Measurements from ENCODE around the gene ERBB4.
A peak's percentile ranks its signal among the peaks of the same experiment; 100 is the strongest.

The ERBB4 gene

DNA sequence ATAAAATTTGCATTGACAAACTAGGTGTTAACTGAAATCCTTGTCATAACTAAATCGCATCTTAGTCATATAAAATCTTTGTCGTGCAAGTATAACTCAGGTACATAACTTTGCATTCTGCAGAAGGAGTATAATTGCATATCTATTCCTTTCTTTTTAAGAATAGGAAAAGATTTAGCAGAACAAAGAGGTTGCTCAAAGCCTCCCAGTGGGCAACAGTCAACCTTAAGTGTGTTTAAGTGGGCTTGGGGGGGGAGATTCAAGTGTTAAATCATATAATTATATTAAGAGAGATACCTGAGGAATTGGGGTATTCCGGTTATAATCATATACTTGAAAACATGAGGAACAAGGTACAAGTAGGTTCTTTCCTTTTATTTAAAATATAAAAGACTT lies 1068.9 kb downstream of the ERBB4 start:
- DNase-seq (ENCODE audit: insufficient read length, low spot score): no peak
- no peak for FAIRE-seq
- TF ChIP-seq PAX5 (IDR thresholded peaks at IDR 0.05; ENCODE audit: insufficient read depth, low read length, severe bottlenecking): no peak
- no peak for TF ChIP-seq POU2F2 (IDR thresholded peaks at IDR 0.05; ENCODE audit: low read depth, low read length)
- no peak for TF ChIP-seq TAF1 (IDR thresholded peaks at IDR 0.05; ENCODE audit: low read depth, low read length)
- TF ChIP-seq POLR2AphosphoS5 (IDR thresholded peaks at IDR 0.05; ENCODE audit: low read depth, low read length): no peak
- TF ChIP-seq POLR2A (IDR thresholded peaks at IDR 0.05; ENCODE audit: low read depth, low read length): no peak
- no peak for TF ChIP-seq SPI1 (IDR thresholded peaks at IDR 0.05; ENCODE audit: low read depth, low read length)

- DNase-seq (ENCODE audit: insufficient read length, low spot score): no peak
- FAIRE-seq: no peak
- TF ChIP-seq TAF1 (IDR thresholded peaks at IDR 0.05; ENCODE audit: low read depth, low read length) (no peak), POLR2A (IDR thresholded peaks at IDR 0.05; ENCODE audit: low read depth, low read length) (no peak), POLR2AphosphoS5 (IDR thresholded peaks at IDR 0.05; ENCODE audit: low read depth, low read length) (no peak)
These were observed 1069.5 kb downstream of the ERBB4 start for GRCh38 chr2:211468877-211469663.

- TF ChIP-seq POLR2A (IDR thresholded peaks at IDR 0.05; ENCODE audit: low read depth, low read length) (no peak), TAF1 (IDR thresholded peaks at IDR 0.05; ENCODE audit: low read depth, low read length) (no peak), PAX5 (IDR thresholded peaks at IDR 0.05; ENCODE audit: insufficient read depth, low read length, severe bottlenecking) (no peak), POU2F2 (IDR thresholded peaks at IDR 0.05; ENCODE audit: low read depth, low read length) (no peak), POLR2AphosphoS5 (IDR thresholded peaks at IDR 0.05; ENCODE audit: low read depth, low read length) (no peak)
- FAIRE-seq (no peak), DNase-seq (ENCODE audit: insufficient read length, low spot score) (no peak)
These were observed 1070.4 kb downstream of the ERBB4 start for GRCh38 chr2:211468217-211468616.

DNA sequence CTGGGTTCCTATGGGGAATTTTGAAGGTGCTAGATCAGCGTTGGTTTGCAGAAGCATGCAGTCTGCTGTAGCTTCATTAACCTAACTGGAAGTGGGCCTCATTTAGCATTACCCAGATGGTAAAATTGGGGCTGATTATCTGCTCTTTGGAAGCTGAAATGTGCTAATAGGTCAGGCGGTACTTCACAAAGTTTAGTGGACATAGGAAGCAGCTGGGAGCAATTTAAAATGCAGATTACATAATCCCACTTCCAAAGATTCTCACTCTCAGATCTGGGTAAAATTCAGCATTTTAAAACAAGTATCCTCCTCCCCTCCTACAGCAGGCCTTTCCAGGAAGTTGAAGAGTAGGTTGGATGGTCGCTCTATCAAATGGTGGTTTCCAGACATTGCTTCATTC lies 1075.2 kb downstream of the ERBB4 start:
- FAIRE-seq (no peak), DNase-seq (ENCODE audit: insufficient read length, low spot score) (no peak)
- no peak for TF ChIP-seq TAF1 (IDR thresholded peaks at IDR 0.05; ENCODE audit: low read depth, low read length)
- no peak for TF ChIP-seq SPI1 (IDR thresholded peaks at IDR 0.05; ENCODE audit: low read depth, low read length)
- no peak for TF ChIP-seq PAX5 (IDR thresholded peaks at IDR 0.05; ENCODE audit: insufficient read depth, low read length, severe bottlenecking)
- TF ChIP-seq POU2F2 (IDR thresholded peaks at IDR 0.05; ENCODE audit: low read depth, low read length): no peak
- no peak for TF ChIP-seq POLR2A (IDR thresholded peaks at IDR 0.05; ENCODE audit: low read depth, low read length)
- no peak for TF ChIP-seq POLR2AphosphoS5 (IDR thresholded peaks at IDR 0.05; ENCODE audit: low read depth, low read length)

DNA sequence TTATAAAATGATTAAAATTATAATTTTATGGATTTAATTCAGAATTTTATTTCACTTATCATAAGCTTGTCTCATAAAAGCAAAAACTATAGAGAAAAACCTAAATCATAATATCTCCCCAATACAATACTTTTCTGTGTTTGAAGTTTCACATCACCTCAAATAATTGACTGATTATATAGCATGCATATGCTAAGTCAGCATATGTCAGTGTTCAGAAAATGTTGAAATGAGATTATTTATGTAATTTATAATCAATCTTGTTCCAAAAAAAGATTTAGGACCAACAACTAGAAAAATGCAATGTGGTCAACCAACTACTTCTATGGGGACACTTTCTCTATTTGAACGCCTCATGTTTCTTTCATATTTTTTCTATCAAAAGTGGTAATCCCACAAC lies 1079.6 kb downstream of the ERBB4 start:
- no peak for DNase-seq (ENCODE audit: insufficient read length, low spot score)
- TF ChIP-seq POLR2AphosphoS5 (IDR thresholded peaks at IDR 0.05; ENCODE audit: low read depth, low read length) (no peak), POU2F2 (IDR thresholded peaks at IDR 0.05; ENCODE audit: low read depth, low read length) (no peak), POLR2A (IDR thresholded peaks at IDR 0.05; ENCODE audit: low read depth, low read length) (no peak), PAX5 (IDR thresholded peaks at IDR 0.05; ENCODE audit: insufficient read depth, low read length, severe bottlenecking) (no peak), SPI1 (IDR thresholded peaks at IDR 0.05; ENCODE audit: low read depth, low read length) (no peak), TAF1 (IDR thresholded peaks at IDR 0.05; ENCODE audit: low read depth, low read length) (no peak)
- FAIRE-seq: no peak

- DNase-seq (ENCODE audit: insufficient read length, low spot score): no peak
- no peak for FAIRE-seq
- no peak for TF ChIP-seq TAF1 (IDR thresholded peaks at IDR 0.05; ENCODE audit: low read depth, low read length)
- TF ChIP-seq POLR2A (IDR thresholded peaks at IDR 0.05; ENCODE audit: low read depth, low read length): no peak
- no peak for TF ChIP-seq POU2F2 (IDR thresholded peaks at IDR 0.05; ENCODE audit: low read depth, low read length)
- TF ChIP-seq POLR2AphosphoS5 (IDR thresholded peaks at IDR 0.05; ENCODE audit: low read depth, low read length): no peak
- TF ChIP-seq SPI1 (IDR thresholded peaks at IDR 0.05; ENCODE audit: low read depth, low read length): no peak
- no peak for TF ChIP-seq PAX5 (IDR thresholded peaks at IDR 0.05; ENCODE audit: insufficient read depth, low read length, severe bottlenecking)
These were observed 1081.3 kb downstream of the ERBB4 start for GRCh38 chr2:211457325-211457724.

DNA sequence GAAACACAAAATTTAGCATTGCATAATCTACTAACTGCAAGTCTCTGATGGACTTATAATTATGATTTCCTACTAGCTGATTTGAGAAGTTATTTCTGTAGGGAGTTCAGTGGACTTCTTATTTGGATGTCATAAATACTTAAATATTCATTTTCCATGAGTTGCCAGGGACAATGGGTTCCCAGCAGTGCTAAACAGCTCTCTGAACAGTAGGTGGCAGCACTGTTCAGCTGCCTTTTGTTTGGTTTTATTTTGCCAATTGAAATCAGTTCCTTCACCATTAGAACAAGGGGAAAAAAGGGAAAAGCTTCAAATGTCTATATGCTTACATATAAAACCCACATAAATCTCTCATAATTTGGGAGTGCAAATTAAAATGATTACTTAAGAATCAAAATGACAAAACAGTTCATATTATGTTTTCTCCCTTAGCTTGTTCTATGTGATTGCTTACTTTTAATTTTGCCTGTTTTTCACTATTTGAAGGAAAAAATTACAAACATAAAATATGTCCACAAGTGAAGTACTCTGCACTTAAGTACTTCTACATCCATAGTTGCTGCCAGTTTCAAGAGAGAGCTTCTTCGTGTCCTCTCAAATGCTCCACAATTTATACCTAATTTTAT lies 1083.3 kb downstream of the ERBB4 start:
- TF ChIP-seq PAX5 (IDR thresholded peaks at IDR 0.05; ENCODE audit: insufficient read depth, low read length, severe bottlenecking) (no peak), POLR2A (IDR thresholded peaks at IDR 0.05; ENCODE audit: low read depth, low read length) (no peak), POU2F2 (IDR thresholded peaks at IDR 0.05; ENCODE audit: low read depth, low read length) (no peak), TAF1 (IDR thresholded peaks at IDR 0.05; ENCODE audit: low read depth, low read length) (no peak), POLR2AphosphoS5 (IDR thresholded peaks at IDR 0.05; ENCODE audit: low read depth, low read length) (no peak), SPI1 (IDR thresholded peaks at IDR 0.05; ENCODE audit: low read depth, low read length) (no peak)
- DNase-seq (ENCODE audit: insufficient read length, low spot score) (peak; percentile 5), FAIRE-seq (peak; percentile 77)

GRCh38 chr2:211454679-211455078 lies 1083.9 kb downstream of the ERBB4 start:
- DNase-seq (ENCODE audit: insufficient read length, low spot score): no peak
- TF ChIP-seq POU2F2 (IDR thresholded peaks at IDR 0.05; ENCODE audit: low read depth, low read length) (no peak), PAX5 (IDR thresholded peaks at IDR 0.05; ENCODE audit: insufficient read depth, low read length, severe bottlenecking) (no peak), TAF1 (IDR thresholded peaks at IDR 0.05; ENCODE audit: low read depth, low read length) (no peak), POLR2AphosphoS5 (IDR thresholded peaks at IDR 0.05; ENCODE audit: low read depth, low read length) (no peak), SPI1 (IDR thresholded peaks at IDR 0.05; ENCODE audit: low read depth, low read length) (no peak), POLR2A (IDR thresholded peaks at IDR 0.05; ENCODE audit: low read depth, low read length) (no peak)
- no peak for FAIRE-seq

DNA sequence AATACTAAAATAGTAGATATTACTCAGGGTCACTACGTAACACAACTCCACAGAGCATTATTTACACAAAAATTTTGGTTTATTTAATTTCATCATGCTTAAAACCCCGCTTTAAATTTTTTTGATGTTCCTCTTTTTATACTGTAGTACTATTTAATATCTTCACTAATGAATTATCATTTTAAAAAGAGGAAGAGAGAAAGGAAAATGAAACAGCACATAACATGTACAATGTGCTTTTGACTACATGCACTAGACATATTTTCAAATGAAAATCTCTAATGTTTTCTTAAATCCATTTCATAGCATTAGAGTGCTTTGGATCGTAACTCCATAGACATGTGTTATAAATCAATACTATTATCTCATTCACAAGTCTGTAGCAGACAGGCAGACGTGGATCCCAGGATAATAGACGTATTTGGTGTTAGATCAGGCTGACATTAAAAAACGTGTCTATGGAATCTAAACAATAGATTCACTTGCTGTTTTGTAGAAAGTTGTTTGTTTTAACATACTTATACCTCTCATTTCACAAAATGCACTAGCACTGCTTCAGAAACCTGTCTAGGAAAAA lies 1085.2 kb downstream of the ERBB4 start:
- DNase-seq (ENCODE audit: insufficient read length, low spot score) (no peak), FAIRE-seq (no peak)
- no peak for TF ChIP-seq POLR2A (IDR thresholded peaks at IDR 0.05; ENCODE audit: low read depth, low read length)
- TF ChIP-seq SPI1 (IDR thresholded peaks at IDR 0.05; ENCODE audit: low read depth, low read length): no peak
- TF ChIP-seq PAX5 (IDR thresholded peaks at IDR 0.05; ENCODE audit: insufficient read depth, low read length, severe bottlenecking): no peak
- TF ChIP-seq TAF1 (IDR thresholded peaks at IDR 0.05; ENCODE audit: low read depth, low read length): no peak
- no peak for TF ChIP-seq POLR2AphosphoS5 (IDR thresholded peaks at IDR 0.05; ENCODE audit: low read depth, low read length)
- no peak for TF ChIP-seq POU2F2 (IDR thresholded peaks at IDR 0.05; ENCODE audit: low read depth, low read length)

Measured in GM12891 (cell line).